Caco-2 (cell line): ENCODE results near the gene SBNO2. TPM values are rescaled to one million over a fixed set of nuclear protein-coding genes. Genes with fewer than 3 reads are reported as not detected.

Source experiments
- BruUV-seq: library from RNA; stranded (reverse); fragments of 400-500 nt; replicated peaks from 2 replicates; lab custom pipeline; 2021; lab: Mats Ljungman, UMichigan
- CTCF ChIA-PET: fragments of 300-600 bp; sonication (Branson Sonifier 250); formaldehyde crosslinking; loops from one replicate; lab custom pipeline; 2022; ENCODE audit warnings: antibody characterized with exemption; lab: Charles Lee
- POLR2A ChIA-PET: fragments of 300-600 bp; sonication (Branson Sonifier 250); formaldehyde crosslinking; loops from one replicate; lab custom pipeline; 2022; ENCODE audit warnings: antibody characterized with exemption; lab: Charles Lee
- DNase-seq, 2 experiments: peaks; one replicate each; pipeline versions ENCODE4 v3.0.0 to v3.0.0-alpha.2; 2020 to 2022
- H3K27me3 ChIP-seq: replicated peaks from 2 replicates; pipeline ENCODE4 v1.6.0; 2011; ENCODE audit warnings: low read length; ENCODE audit not compliant: control insufficient read depth, insufficient read depth
- H3K36me3 ChIP-seq: 2 replicates; pipeline ENCODE4 v1.5.1; 2011; ENCODE audit warnings: low read length; ENCODE audit not compliant: control insufficient read depth, insufficient read depth
- H3K4me1 ChIP-seq: fragments of 250-450 bp; sonication (Bioruptor Pico); 2 replicates; pipeline ENCODE4 v1.5.1; 2020; ENCODE audit warnings: mild to moderate bottlenecking
- H3K4me3 ChIP-seq: 2 replicates; pipeline ENCODE4 v1.5.1; 2011; ENCODE audit warnings: low read depth, mild to moderate bottlenecking, control low read depth, low read length
- H3K9me3 ChIP-seq: fragments of 250-450 bp; sonication (Bioruptor Pico); 2 replicates; pipeline ENCODE4 v1.5.1; 2020; ENCODE audit warnings: mild to moderate bottlenecking, moderate library complexity
- H3K27ac Mint-ChIP-seq: one replicate; pipeline ENCODE4 v1.8.0; 2022; ENCODE audit warnings: mixed read lengths; ENCODE audit not compliant: unreplicated experiment
- H3K27me3 Mint-ChIP-seq: one replicate; pipeline ENCODE4 v1.8.0; 2022; ENCODE audit warnings: mixed read lengths; ENCODE audit not compliant: insufficient read depth, unreplicated experiment
- H3K36me3 Mint-ChIP-seq: one replicate; pipeline ENCODE4 v1.8.0; 2022; ENCODE audit warnings: mild to moderate bottlenecking, mixed read lengths; ENCODE audit not compliant: insufficient read depth, unreplicated experiment
- H3K4me1 Mint-ChIP-seq: one replicate; pipeline ENCODE4 v1.8.0; 2022; ENCODE audit warnings: low read depth, mixed read lengths; ENCODE audit not compliant: unreplicated experiment
- H3K4me3 Mint-ChIP-seq: one replicate; pipeline ENCODE4 v1.8.0; 2022; ENCODE audit warnings: mild to moderate bottlenecking, moderate library complexity, mixed read lengths; ENCODE audit not compliant: unreplicated experiment
- H3K9me3 Mint-ChIP-seq: one replicate; pipeline ENCODE4 v1.8.0; 2022; ENCODE audit warnings: mixed read lengths; ENCODE audit not compliant: unreplicated experiment
- intact Hi-C: fragments of 100-400 bp; cut with micrococcal nuclease; formaldehyde crosslinking; loops from one replicate; pipeline ENCODE4 v1.10.0; 2022; ENCODE audit not compliant: unreplicated experiment
- total RNA-seq: library from RNA; stranded (reverse); gene quantifications from 2 replicates; pipeline ENCODE4 v1.2.3, GENCODE V29; 2022
- TF ChIP-seq, protein P1 (sequence below), 2 experiments: fragments of 200-600 bp in 1 of 2; IDR thresholded peaks; 1 replicate in 1 of 2; 2 replicates in 1 of 2; pipeline versions ENCODE4 v1.5.1 to v1.8.0; 2011 to 2022; ENCODE audit warnings: antibody characterized with exemption in 1 of 2, control low read depth in 1 of 2, inconsistent platforms in 1 of 2, low read depth in 1 of 2, low read length in 1 of 2, mild to moderate bottlenecking in 1 of 2, moderate library complexity in 1 of 2; ENCODE audit not compliant: insufficient read depth in 1 of 2, severe bottlenecking in 1 of 2, unreplicated experiment in 1 of 2

Gene SBNO2
- total RNA-seq, 1 experiment from 2014 or later = 41.2 TPM

DNA sequence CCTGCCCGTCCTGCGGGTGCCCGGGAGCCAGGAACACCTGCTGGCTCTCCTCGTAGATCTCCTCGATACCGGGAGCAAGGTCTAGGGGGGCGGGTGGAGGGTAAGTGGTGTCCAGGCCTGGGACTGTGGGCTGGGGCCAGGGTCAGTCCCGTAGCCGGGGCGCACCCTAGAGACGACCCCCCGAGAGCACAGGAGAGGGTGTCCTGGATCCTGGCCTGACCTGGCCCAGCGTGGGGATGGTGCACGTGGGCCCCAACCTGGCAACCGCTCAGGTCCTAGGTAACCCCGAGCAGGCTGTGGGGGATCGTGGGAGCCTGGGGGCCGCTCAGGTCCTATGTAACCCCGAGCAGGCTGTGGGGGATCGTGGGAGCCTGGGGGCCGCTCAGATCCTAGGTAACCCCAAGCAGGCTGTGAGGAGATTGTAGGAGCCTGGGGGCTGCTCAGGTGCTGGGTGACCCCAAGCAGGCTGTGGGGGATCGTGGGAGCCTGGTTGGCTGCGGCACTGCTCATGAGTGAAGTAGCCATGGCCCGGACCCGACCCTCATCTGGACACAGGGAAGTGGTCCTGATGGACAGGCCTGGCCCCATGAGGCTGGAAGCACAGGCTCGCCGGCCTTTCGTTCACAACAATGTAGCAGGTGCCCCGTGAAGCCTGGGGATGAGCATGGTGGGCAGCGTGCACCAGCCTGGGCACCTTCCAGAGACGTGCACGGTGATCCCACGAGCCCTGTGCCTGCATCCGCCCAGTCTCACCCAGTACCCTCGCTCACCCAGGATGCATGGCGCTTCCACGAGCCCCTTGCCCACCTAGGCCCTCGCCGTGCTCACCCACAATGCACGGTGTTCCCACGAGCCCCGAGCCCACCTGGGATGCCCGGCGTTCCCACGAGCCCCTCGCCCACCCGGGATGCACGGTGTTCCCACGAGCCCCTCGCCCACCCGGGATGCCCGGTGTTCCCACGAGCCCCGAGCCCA, 64.1 kb downstream of the SBNO2 start:
- Histone ChIP-seq H3K4me1 (peaks cover 5% of the 10 kb centered on the region; the same call in 1 of the 2 replicates), H3K4me3 (no peak overlapping the region), H3K27me3 (no peaks in the 10 kb centered on the region), H3K9me3 (no peaks in the 10 kb centered on the region), H3K36me3 (peaks cover 1% of the 10 kb centered on the region)
- Mint-ChIP-seq H3K36me3 (peaks cover 61% of the 10 kb centered on the region), H3K27ac (no peak overlapping the region), H3K9me3 (no peaks in the 10 kb centered on the region), H3K4me1 (no peaks in the 10 kb centered on the region), H3K27me3 (no peaks in the 10 kb centered on the region), H3K4me3 (no peak overlapping the region)
- TF ChIP-seq, protein P1, sequence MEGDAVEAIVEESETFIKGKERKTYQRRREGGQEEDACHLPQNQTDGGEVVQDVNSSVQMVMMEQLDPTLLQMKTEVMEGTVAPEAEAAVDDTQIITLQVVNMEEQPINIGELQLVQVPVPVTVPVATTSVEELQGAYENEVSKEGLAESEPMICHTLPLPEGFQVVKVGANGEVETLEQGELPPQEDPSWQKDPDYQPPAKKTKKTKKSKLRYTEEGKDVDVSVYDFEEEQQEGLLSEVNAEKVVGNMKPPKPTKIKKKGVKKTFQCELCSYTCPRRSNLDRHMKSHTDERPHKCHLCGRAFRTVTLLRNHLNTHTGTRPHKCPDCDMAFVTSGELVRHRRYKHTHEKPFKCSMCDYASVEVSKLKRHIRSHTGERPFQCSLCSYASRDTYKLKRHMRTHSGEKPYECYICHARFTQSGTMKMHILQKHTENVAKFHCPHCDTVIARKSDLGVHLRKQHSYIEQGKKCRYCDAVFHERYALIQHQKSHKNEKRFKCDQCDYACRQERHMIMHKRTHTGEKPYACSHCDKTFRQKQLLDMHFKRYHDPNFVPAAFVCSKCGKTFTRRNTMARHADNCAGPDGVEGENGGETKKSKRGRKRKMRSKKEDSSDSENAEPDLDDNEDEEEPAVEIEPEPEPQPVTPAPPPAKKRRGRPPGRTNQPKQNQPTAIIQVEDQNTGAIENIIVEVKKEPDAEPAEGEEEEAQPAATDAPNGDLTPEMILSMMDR (IDR thresholded peaks at IDR 0.05; ENCODE audit: insufficient read depth in 1 of 2, low read depth in 1 of 2, low read length in 1 of 2, severe bottlenecking in 1 of 2, unreplicated experiment in 1 of 2) = no peak
- ChIA-PET CTCF (no interaction called here), POLR2A (interaction anchor here (0.5 kb wide), 1 partner anchor 137 kb away, joined by 3 read pairs; no protein-coding TSS in a partner anchor)
- no peak for DNase-seq
- BruUV-seq = no TSS peak
- intact Hi-C loops = loop anchor here (5.0 to 10.0 kb wide), 2 partner anchors 82 to 85 kb away; partner anchors contain the start of genes CNN2, RNU6-2 and TMEM259

DNA sequence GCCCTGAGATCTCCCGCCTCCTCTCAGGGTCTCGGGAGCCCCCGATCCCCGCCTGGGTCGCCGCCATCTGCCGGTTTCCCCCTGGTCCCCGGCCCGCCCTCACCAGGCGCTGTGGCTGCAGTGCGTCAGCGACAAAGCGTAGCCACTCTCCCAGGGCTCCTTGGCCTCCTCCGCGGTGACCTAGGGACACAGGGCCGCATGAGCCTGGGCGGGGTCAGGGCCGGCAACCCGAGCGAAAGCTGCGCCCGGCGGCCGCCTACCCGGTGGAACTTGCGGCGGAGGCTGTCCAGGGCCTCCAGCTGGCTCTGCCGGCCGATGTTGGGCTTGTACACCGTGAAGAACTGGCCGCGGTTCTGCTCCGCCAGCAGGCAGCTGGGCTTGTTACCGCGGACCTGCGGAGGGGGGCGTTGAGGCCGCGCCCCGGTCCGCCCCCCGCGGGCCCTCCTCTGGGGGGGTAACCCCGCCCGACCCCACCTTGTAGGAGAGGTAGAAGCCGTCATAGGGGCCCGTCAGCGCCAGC, 65.0 kb downstream of the SBNO2 start:
- H3K36me3 Mint-ChIP-seq = peaks cover 65% of the 10 kb centered on the region
- no peaks in the 10 kb centered on the region for H3K27me3 ChIP-seq
- no peak overlapping the region for H3K27ac Mint-ChIP-seq
- no peaks in the 10 kb centered on the region for H3K9me3 ChIP-seq
- no peaks in the 10 kb centered on the region for H3K9me3 Mint-ChIP-seq
- H3K4me1 ChIP-seq = peaks cover 5% of the 10 kb centered on the region; the same call in 1 of the 2 replicates
- no peak for DNase-seq
- BruUV-seq = no TSS peak
- no peak overlapping the region for H3K4me3 ChIP-seq
- ChIA-PET POLR2A (no interaction called here), CTCF (no interaction called here)
- intact Hi-C loops = loop anchor here (10.0 kb wide), 1 partner anchor 84 kb away; the partner anchor contains the start of genes CNN2, RNU6-2 and TMEM259
- no peak overlapping the region for H3K4me3 Mint-ChIP-seq
- H3K4me1 Mint-ChIP-seq = no peaks in the 10 kb centered on the region
- peaks cover 1% of the 10 kb centered on the region for H3K36me3 ChIP-seq
- no peaks in the 10 kb centered on the region for H3K27me3 Mint-ChIP-seq
- TF ChIP-seq, protein P1 (IDR thresholded peaks at IDR 0.05; ENCODE audit: insufficient read depth in 1 of 2, low read depth in 1 of 2, low read length in 1 of 2, severe bottlenecking in 1 of 2, unreplicated experiment in 1 of 2) = no peak

DNA sequence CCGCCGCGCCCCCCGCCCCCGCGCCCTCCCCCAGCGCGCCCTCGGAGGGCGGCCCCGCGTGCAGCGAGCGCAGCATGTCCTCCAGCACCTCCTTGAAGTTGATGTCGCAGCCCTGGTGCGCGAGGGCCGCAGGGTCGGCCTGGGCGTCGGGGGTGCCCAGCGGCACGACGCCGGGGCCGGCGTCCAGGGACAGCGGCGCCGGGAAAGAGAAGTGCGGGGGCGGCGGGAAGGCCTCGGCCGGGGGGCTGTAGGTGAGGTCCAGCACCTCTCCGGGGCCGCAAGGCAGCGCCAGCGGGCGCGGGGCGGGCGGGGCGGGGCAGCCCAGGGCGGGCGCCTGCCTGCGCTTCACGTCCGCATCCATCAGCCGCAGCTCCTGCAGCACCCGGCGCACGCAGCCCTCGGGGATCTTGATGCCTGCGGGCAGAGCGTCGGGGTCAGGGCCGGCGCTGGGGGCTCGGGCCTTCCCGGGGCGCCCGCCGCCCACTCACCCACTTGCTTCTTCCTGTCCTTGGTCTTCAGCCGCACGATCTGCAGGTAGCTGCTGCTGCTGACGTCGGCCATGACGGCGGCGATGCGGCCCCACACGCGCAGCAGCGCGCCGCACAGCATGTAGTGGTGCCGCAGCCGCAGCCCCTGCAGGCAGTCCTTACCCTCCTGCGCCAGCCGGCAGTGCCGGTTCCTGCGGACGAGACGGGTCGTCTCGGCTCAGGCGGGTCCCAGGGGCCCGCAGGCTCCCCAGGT, 65.6 kb downstream of the SBNO2 start:
- H3K4me1 Mint-ChIP-seq = no peaks in the 10 kb centered on the region
- TF ChIP-seq, protein P1 (IDR thresholded peaks at IDR 0.05; ENCODE audit: insufficient read depth in 1 of 2, low read depth in 1 of 2, low read length in 1 of 2, severe bottlenecking in 1 of 2, unreplicated experiment in 1 of 2) = no peak
- Histone ChIP-seq H3K9me3 (no peaks in the 10 kb centered on the region), H3K4me3 (no peak overlapping the region), H3K36me3 (peaks cover 1% of the 10 kb centered on the region), H3K4me1 (0 out of 2 replicates have a peak, but pooled peaks cover under 1% of the 10 kb centered on the region), H3K27me3 (no peaks in the 10 kb centered on the region)
- H3K36me3 Mint-ChIP-seq = peaks cover 67% of the 10 kb centered on the region
- no peak for DNase-seq
- intact Hi-C loops = loop anchor here (10.0 kb wide), 1 partner anchor 84 kb away; the partner anchor contains the start of genes CNN2, RNU6-2 and TMEM259
- H3K27me3 Mint-ChIP-seq = no peaks in the 10 kb centered on the region
- H3K4me3 Mint-ChIP-seq = no peak overlapping the region
- H3K27ac Mint-ChIP-seq = no peak overlapping the region
- CTCF ChIA-PET = no interaction called here
- H3K9me3 Mint-ChIP-seq = no peaks in the 10 kb centered on the region
- POLR2A ChIA-PET = no interaction called here
- no TSS peak for BruUV-seq
